SK-N-SH treated with all-trans-retinoic acid at 6 μM for 48 hours (cell line): ENCODE results near the gene CHRNB1.

ENCODE experiments used
- ARNTL ChIP-seq: fragments of 450-650 bp; formaldehyde crosslinking; IDR thresholded peaks from 2 replicates; pipeline ENCODE4 v1.5.0; 2020; ENCODE audit warnings: low read depth, mild to moderate bottlenecking, moderate library complexity, borderline replicate concordance
- CSDC2 ChIP-seq: fragments of 250-450 bp; sonication (Bioruptor Pico); IDR thresholded peaks from 2 replicates; pipeline ENCODE4 v1.5.0; 2020; ENCODE audit warnings: mild to moderate bottlenecking, moderate library complexity
- GLIS3 ChIP-seq: fragments of 250-450 bp; sonication (Bioruptor Pico); IDR thresholded peaks from 2 replicates; pipeline ENCODE4 v1.5.0; 2020; ENCODE audit warnings: mild to moderate bottlenecking, moderate library complexity
- ISL1 ChIP-seq: fragments of 250-450 bp; sonication (Bioruptor Pico); IDR thresholded peaks from 2 replicates; pipeline ENCODE4 v2.1.2; 2022; ENCODE audit warnings: mild to moderate bottlenecking, moderate library complexity
- RARB ChIP-seq: fragments of 250-450 bp; sonication (Bioruptor Pico); IDR thresholded peaks from 2 replicates; pipeline ENCODE4 v1.8.0; 2021; ENCODE audit warnings: mild to moderate bottlenecking, moderate library complexity
- TOX ChIP-seq: fragments of 250-450 bp; sonication (Bioruptor Pico); IDR thresholded peaks from 2 replicates; pipeline ENCODE4 v1.8.0; 2021; ENCODE audit warnings: mild to moderate bottlenecking, moderate library complexity, borderline replicate concordance
- ZFP30 ChIP-seq: fragments of 450-650 bp; formaldehyde crosslinking; IDR thresholded peaks from 2 replicates; pipeline ENCODE4 v1.5.0; 2022; ENCODE audit warnings: mild to moderate bottlenecking, moderate library complexity
- ZNF565 ChIP-seq: fragments of 450-650 bp; formaldehyde crosslinking; conservative IDR thresholded peaks from 2 replicates; pipeline ENCODE4 v1.5.0; 2020; ENCODE audit warnings: low read depth, mild to moderate bottlenecking, moderate library complexity
- TF ChIP-seq, protein P1 (sequence below): fragments of 250-450 bp; sonication (Bioruptor Pico); IDR thresholded peaks from 2 replicates; pipeline ENCODE4 v1.5.1; 2021; ENCODE audit warnings: mild to moderate bottlenecking, moderate library complexity
- TF ChIP-seq, protein P2 (sequence below): fragments of 250-450 bp; sonication (Bioruptor Pico); IDR thresholded peaks from 2 replicates; pipeline ENCODE4 v1.8.0; 2020; ENCODE audit warnings: mild to moderate bottlenecking, moderate library complexity, borderline replicate concordance
- TF ChIP-seq, protein P3 (sequence below): fragments of 250-450 bp; sonication (Bioruptor Pico); IDR thresholded peaks from 2 replicates; pipeline ENCODE4 v1.8.0; 2021; ENCODE audit warnings: low read depth, mild to moderate bottlenecking, moderate library complexity, borderline replicate concordance
- TF ChIP-seq, protein P4 (sequence below): fragments of 250-450 bp; sonication (Bioruptor Pico); IDR thresholded peaks from 2 replicates; pipeline ENCODE4 v1.5.1; 2020; ENCODE audit warnings: low read depth, mild to moderate bottlenecking, moderate library complexity

DNA sequence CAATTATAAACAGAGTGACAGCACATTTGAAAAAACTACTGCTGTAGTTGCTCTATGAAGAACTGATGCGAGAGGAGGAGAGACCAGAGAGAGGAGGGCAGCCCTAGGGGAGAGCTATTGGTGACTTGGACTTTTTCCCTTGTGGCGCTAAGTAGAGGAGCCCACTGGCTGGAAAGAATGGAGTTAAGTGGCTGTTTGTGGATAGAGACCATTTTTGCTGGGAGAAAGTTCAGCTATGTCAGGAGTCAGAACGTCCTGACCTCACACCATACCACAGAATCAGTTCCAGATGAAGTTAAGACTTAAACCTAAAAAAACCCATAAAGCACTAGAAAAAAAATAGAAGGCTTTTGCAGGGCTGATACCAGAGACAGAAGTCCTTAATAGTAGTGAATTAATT is 41.3 kb downstream of the CHRNB1 start:
- TF ChIP-seq TOX (no peak), ZFP30 (CRISPR knock-in tag) (no peak), ISL1 (CRISPR knock-in tag) (no peak), ZNF565 (CRISPR knock-in tag) (no peak), CSDC2 (no peak), ARNTL (CRISPR knock-in tag) (no peak), GLIS3 (no peak), RARB (CRISPR knock-in tag) (no peak)
- TF ChIP-seq, protein P1, sequence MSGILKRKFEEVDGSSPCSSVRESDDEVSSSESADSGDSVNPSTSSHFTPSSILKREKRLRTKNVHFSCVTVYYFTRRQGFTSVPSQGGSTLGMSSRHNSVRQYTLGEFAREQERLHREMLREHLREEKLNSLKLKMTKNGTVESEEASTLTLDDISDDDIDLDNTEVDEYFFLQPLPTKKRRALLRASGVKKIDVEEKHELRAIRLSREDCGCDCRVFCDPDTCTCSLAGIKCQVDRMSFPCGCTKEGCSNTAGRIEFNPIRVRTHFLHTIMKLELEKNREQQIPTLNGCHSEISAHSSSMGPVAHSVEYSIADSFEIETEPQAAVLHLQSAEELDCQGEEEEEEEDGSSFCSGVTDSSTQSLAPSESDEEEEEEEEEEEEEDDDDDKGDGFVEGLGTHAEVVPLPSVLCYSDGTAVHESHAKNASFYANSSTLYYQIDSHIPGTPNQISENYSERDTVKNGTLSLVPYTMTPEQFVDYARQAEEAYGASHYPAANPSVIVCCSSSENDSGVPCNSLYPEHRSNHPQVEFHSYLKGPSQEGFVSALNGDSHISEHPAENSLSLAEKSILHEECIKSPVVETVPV (CRISPR knock-in tag): no peak
- TF ChIP-seq, protein P2, sequence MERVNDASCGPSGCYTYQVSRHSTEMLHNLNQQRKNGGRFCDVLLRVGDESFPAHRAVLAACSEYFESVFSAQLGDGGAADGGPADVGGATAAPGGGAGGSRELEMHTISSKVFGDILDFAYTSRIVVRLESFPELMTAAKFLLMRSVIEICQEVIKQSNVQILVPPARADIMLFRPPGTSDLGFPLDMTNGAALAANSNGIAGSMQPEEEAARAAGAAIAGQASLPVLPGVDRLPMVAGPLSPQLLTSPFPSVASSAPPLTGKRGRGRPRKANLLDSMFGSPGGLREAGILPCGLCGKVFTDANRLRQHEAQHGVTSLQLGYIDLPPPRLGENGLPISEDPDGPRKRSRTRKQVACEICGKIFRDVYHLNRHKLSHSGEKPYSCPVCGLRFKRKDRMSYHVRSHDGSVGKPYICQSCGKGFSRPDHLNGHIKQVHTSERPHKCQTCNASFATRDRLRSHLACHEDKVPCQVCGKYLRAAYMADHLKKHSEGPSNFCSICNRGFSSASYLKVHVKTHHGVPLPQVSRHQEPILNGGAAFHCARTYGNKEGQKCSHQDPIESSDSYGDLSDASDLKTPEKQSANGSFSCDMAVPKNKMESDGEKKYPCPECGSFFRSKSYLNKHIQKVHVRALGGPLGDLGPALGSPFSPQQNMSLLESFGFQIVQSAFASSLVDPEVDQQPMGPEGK (CRISPR knock-in tag): no peak
- TF ChIP-seq, protein P3, sequence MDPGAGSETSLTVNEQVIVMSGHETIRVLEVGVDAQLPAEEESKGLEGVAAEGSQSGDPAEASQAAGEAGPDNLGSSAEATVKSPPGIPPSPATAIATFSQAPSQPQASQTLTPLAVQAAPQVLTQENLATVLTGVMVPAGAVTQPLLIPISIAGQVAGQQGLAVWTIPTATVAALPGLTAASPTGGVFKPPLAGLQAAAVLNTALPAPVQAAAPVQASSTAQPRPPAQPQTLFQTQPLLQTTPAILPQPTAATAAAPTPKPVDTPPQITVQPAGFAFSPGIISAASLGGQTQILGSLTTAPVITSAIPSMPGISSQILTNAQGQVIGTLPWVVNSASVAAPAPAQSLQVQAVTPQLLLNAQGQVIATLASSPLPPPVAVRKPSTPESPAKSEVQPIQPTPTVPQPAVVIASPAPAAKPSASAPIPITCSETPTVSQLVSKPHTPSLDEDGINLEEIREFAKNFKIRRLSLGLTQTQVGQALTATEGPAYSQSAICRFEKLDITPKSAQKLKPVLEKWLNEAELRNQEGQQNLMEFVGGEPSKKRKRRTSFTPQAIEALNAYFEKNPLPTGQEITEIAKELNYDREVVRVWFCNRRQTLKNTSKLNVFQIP (CRISPR knock-in tag): no peak
- TF ChIP-seq, protein P4, sequence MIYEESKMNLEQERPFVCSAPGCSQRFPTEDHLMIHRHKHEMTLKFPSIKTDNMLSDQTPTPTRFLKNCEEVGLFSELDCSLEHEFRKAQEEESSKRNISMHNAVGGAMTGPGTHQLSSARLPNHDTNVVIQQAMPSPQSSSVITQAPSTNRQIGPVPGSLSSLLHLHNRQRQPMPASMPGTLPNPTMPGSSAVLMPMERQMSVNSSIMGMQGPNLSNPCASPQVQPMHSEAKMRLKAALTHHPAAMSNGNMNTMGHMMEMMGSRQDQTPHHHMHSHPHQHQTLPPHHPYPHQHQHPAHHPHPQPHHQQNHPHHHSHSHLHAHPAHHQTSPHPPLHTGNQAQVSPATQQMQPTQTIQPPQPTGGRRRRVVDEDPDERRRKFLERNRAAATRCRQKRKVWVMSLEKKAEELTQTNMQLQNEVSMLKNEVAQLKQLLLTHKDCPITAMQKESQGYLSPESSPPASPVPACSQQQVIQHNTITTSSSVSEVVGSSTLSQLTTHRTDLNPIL (CRISPR knock-in tag): no peak
